GM12878 (cell line): ENCODE data around the gene THSD4. TPM values are rescaled to one million over a fixed set of nuclear protein-coding genes. Genes with fewer than 3 reads are reported as not detected.
A peak's percentile ranks its signal among the peaks of the same experiment; 100 is the strongest.

ENCODE experiments used
- ATAC-seq: fragments of 200-7000 bp; cut with Tn5 transposase; 3 replicates; pipeline ENCODE4 v1.9.1; 2020; ENCODE audit warnings: mild to moderate bottlenecking, moderate library complexity
- BruUV-seq: library from RNA; stranded (reverse); fragments of 400-500 nt; replicated peaks from 2 replicates; lab custom pipeline; 2021; lab: Mats Ljungman, UMichigan
- CTCF ChIA-PET: fragments of 300-600 bp; sonication (Branson Sonifier 250); formaldehyde crosslinking; extraction: SDS; loops from one replicate; lab custom pipeline; 2021; ENCODE audit warnings: inconsistent platforms; lab: Yijun Ruan, JAX
- POLR2A ChIA-PET: fragments of 350-600 bp; formaldehyde crosslinking; extraction: SDS; loops from one replicate; lab custom pipeline; 2021; ENCODE audit warnings: inconsistent platforms; lab: Charles Lee
- RAD21 ChIA-PET: fragments of 300-600 bp; sonication (Branson Sonifier 250); formaldehyde crosslinking; loops from one replicate; lab custom pipeline; 2023; ENCODE audit warnings: antibody characterized with exemption; ENCODE audit not compliant: unreplicated experiment; lab: Charles Lee
- SMC1A ChIA-PET: fragments of 300-600 bp; sonication (Branson Sonifier 250); formaldehyde crosslinking; loops from one replicate; lab custom pipeline; 2023; ENCODE audit not compliant: unreplicated experiment, uncharacterized antibody; lab: Charles Lee
- DNase-seq: peaks from one replicate; pipeline ENCODE4 v3.0.0-alpha.2; 2011; ENCODE audit warnings: low read depth, low spot score
- FAIRE-seq: peaks from 3 replicates; lab custom pipeline; 2011; peaks lifted over from hg19 to GRCh38; lab: Jason Lieb, UNC
- H2AFZ ChIP-seq: 2 replicates; pipeline ENCODE4 v1.6.0; 2011; ENCODE audit warnings: low read depth, low read length, control low read depth; ENCODE audit not compliant: control insufficient read depth
- H3K27ac ChIP-seq: 2 replicates; pipeline ENCODE4 v1.5.1; 2011; ENCODE audit warnings: control low read depth; ENCODE audit not compliant: control insufficient read depth, insufficient read depth
- H3K27me3 ChIP-seq, 2 experiments: replicated peaks in 1 of 2; 2 replicates each; pipeline versions ENCODE4 v1.6.0 to v1.6.1; 2011; ENCODE audit warnings: low read length in 1 of 2; ENCODE audit not compliant: control insufficient read depth in 2 of 2, insufficient read depth in 2 of 2
- H3K36me3 ChIP-seq, 2 experiments: 2 replicates each; pipeline ENCODE4 v1.5.1; 2011; ENCODE audit warnings: low read length in 1 of 2; ENCODE audit not compliant: control insufficient read depth in 2 of 2, insufficient read depth in 2 of 2
- H3K4me1 ChIP-seq: 2 replicates; pipeline ENCODE4 v1.6.1; 2011; ENCODE audit warnings: mild to moderate bottlenecking, low read length, moderate library complexity, mixed read lengths; ENCODE audit not compliant: control insufficient read depth, insufficient read depth
- H3K4me2 ChIP-seq: 2 replicates; pipeline ENCODE4 v1.6.0; 2011; ENCODE audit warnings: control low read depth; ENCODE audit not compliant: control insufficient read depth, insufficient read depth
- H3K4me3 ChIP-seq: fragments of 200-600 bp; sonication (generic); 2 replicates; pipeline ENCODE4 v1.5.1; 2016
- H3K79me2 ChIP-seq: 2 replicates; pipeline ENCODE4 v1.6.0; 2011; ENCODE audit warnings: low read length; ENCODE audit not compliant: control insufficient read depth, insufficient read depth
- H3K9ac ChIP-seq: 2 replicates; pipeline ENCODE4 v1.8.0; 2011; ENCODE audit warnings: low read length, control low read depth, mixed read lengths; ENCODE audit not compliant: control insufficient read depth, insufficient read depth
- H3K9me3 ChIP-seq: replicated peaks from 3 replicates; pipeline ENCODE4 v1.5.1; 2011; ENCODE audit warnings: mild to moderate bottlenecking, low read length; ENCODE audit not compliant: control insufficient read depth, insufficient read depth
- H4K20me1 ChIP-seq: 2 replicates; pipeline ENCODE4 v1.6.0; 2011; ENCODE audit not compliant: control insufficient read depth, insufficient read depth
- CHD4 ChIP-seq: fragments of 200-600 bp; sonication (generic); IDR thresholded peaks from 2 replicates; pipeline ENCODE4 v1.6.1; 2016; ENCODE audit warnings: mild to moderate bottlenecking
- E2F4 ChIP-seq: IDR thresholded peaks from 2 replicates; pipeline ENCODE4 v1.6.1; 2012; ENCODE audit warnings: low read depth, low read length, improper control_type of control experiment
- RAD21 ChIP-seq: IDR thresholded peaks from 2 replicates; pipeline ENCODE4 v1.6.1; 2011; ENCODE audit warnings: mild to moderate bottlenecking, low read depth, low read length, moderate library complexity; ENCODE audit not compliant: insufficient read depth
- SMC3 ChIP-seq: IDR thresholded peaks from 2 replicates; pipeline ENCODE4 v1.6.1; 2011; ENCODE audit warnings: low read length, improper control_type of control experiment, borderline replicate concordance
- WGBS: methylation state at CpG from one replicate; pipeline ENCODE4 v1.1.6; 2016; ENCODE audit warnings: low lambda C conversion rate; ENCODE audit not compliant: insufficient replicate concordance, insufficient coverage; ENCODE audit errors: missing lambda C conversion rate; 5-methylcytosine and 5-hydroxymethylcytosine counted together
- in situ Hi-C: fragments of 300-500 bp; cut with MboI; formaldehyde crosslinking; loops from 9 replicates; pipeline ENCODE4 v1.14.3; 2018; ENCODE audit warnings: mixed read lengths
- intact Hi-C: fragments of 100-400 bp; cut with micrococcal nuclease; formaldehyde crosslinking; loops from one replicate; pipeline ENCODE4 v1.14.2; 2022; ENCODE audit not compliant: unreplicated experiment
- polyA plus RNA-seq, 11 experiments: library from polyadenylated mRNA; depleted of rRNA in 4 of 11; unstranded in 6 of 11; stranded (reverse) in 5 of 11; fragments of >200 nt; fragmentation: Nextera tagmentation in 4 of 11; fragmentation: Illumina TruSeq in 1 of 11; extraction: Ambion mirVana in 4 of 11; extraction: Trizol in 1 of 11; gene quantifications; 1 replicate in 1 of 11; 2 replicates in 10 of 11; pipeline versions ENCODE4 v1.2.1 to v1.2.3, GENCODE V29; 2011 to 2016; ENCODE audit warnings: inconsistent platforms in 2 of 11, missing spikeins in 2 of 11, low read depth in 1 of 11
- total RNA-seq, 4 experiments: library from RNA; depleted of rRNA in 3 of 4; stranded (reverse); fragments of >200 nt in 3 of 4; fragmentation: Illumina TruSeq in 1 of 4; extraction: Trizol in 1 of 4; gene quantifications; 2 replicates each; pipeline versions ENCODE4 v1.2.1 to v1.2.3, GENCODE V29; 2013 to 2021
- TF ChIP-seq, protein P1 (sequence below), 3 experiments: IDR thresholded peaks in 2 of 3; conservative IDR thresholded peaks in 1 of 3; 2 replicates each; pipeline ENCODE4 v1.5.1; 2011; ENCODE audit warnings: low read depth in 3 of 3, low read length in 3 of 3, mild to moderate bottlenecking in 3 of 3, control low read depth in 2 of 3, moderate library complexity in 2 of 3, inconsistent platforms in 1 of 3, mixed read lengths in 1 of 3; ENCODE audit not compliant: control insufficient read depth in 2 of 3, insufficient read depth in 1 of 3; ENCODE audit errors: extremely low read depth in 1 of 3

THSD4 gene
- total and polyA plus RNA-seq, 10 of the 15 experiments (the other 5 are each of a cell fraction or from before 2014, with no cell fraction given), result 0.04 to 0.13 (median 0.05) TPM; not detected in 7

GRCh38 chr15:71386448-71387236, 271.4 kb downstream of the THSD4 start:
- no peaks in the 10 kb centered on the region for H3K79me2 ChIP-seq
- TF ChIP-seq E2F4, result no peak
- TF ChIP-seq CHD4, result no peak
- TF ChIP-seq, protein P1, sequence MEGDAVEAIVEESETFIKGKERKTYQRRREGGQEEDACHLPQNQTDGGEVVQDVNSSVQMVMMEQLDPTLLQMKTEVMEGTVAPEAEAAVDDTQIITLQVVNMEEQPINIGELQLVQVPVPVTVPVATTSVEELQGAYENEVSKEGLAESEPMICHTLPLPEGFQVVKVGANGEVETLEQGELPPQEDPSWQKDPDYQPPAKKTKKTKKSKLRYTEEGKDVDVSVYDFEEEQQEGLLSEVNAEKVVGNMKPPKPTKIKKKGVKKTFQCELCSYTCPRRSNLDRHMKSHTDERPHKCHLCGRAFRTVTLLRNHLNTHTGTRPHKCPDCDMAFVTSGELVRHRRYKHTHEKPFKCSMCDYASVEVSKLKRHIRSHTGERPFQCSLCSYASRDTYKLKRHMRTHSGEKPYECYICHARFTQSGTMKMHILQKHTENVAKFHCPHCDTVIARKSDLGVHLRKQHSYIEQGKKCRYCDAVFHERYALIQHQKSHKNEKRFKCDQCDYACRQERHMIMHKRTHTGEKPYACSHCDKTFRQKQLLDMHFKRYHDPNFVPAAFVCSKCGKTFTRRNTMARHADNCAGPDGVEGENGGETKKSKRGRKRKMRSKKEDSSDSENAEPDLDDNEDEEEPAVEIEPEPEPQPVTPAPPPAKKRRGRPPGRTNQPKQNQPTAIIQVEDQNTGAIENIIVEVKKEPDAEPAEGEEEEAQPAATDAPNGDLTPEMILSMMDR (IDR thresholded peaks at IDR 0.05 in 2 of 3, conservative IDR thresholded peaks at IDR 0.05 in 1 of 3; ENCODE audit: control insufficient read depth in 2 of 3, extremely low read depth in 1 of 3, insufficient read depth in 1 of 3, low read depth in 3 of 3, low read length in 3 of 3), result peak in 2 of 3 experiments; percentile 28 to 32; a peak in 2 of 6 replicates
- TF ChIP-seq RAD21, result peak; percentile 62
- TF ChIP-seq SMC3, result peak; percentile 37; the same call in 1 of the 2 replicates
- no peak overlapping the region for H3K4me3 ChIP-seq
- no peak for DNase-seq
- FAIRE-seq, result no peak
- 5% methylated on average over 10 of the region's 10 CpGs for WGBS
- intact Hi-C loops, result loop anchor here (5.0 kb wide), 1 partner anchor 56 kb away; no protein-coding TSS in a partner anchor
- H3K27ac ChIP-seq, result no peak overlapping the region
- ATAC-seq, result no peak
- H3K9ac ChIP-seq, result no peak overlapping the region
- H3K9me3 ChIP-seq, result no peaks in the 10 kb centered on the region; the same call in 2 of the 3 replicates
- H3K4me1 ChIP-seq, result no peaks in the 10 kb centered on the region
- ChIA-PET CTCF (interaction anchor here (1.2 to 2.5 kb wide), 3 partner anchors 17 to 58 kb away, joined by 3 to 15 read pairs (median 12); no protein-coding TSS in a partner anchor), SMC1A (interaction anchor here (2.5 to 2.9 kb wide), 2 partner anchors 54 to 57 kb away, joined by 7 to 16 read pairs; no protein-coding TSS in a partner anchor), RAD21 (interaction anchor here (1.7 kb wide), 1 partner anchor 54 kb away, joined by 9 read pairs; no protein-coding TSS in a partner anchor), POLR2A (no interaction called here)
- in situ Hi-C loops, result no loop called here
- no peaks in the 10 kb centered on the region for H3K36me3 ChIP-seq
- H2AFZ ChIP-seq, result no peak overlapping the region
- no peaks in the 10 kb centered on the region; a peak in 1 of 4 replicates for H3K27me3 ChIP-seq
- no TSS peak for BruUV-seq
- H4K20me1 ChIP-seq, result no peaks in the 10 kb centered on the region
- H3K4me2 ChIP-seq, result no peak overlapping the region
